HG02885 (cell line): Measurements from ENCODE around the gene PEX16.

Experiments
- ATAC-seq: cut with Tn5 transposase; IDR thresholded peaks from one replicate; pipeline ENCODE4 v1.9.1; 2021; ENCODE audit warnings: mild to moderate bottlenecking; ENCODE audit not compliant: unreplicated experiment, poor library complexity

The PEX16 gene

GRCh38 chr11:45900916-45901617, 16.6 kb downstream of the PEX16 start:
- no peak for ATAC-seq

GRCh38 chr11:45900175-45900800, 17.4 kb downstream of the PEX16 start:
- ATAC-seq = peak; percentile 12

GRCh38 chr11:45899448-45900174, 18.1 kb downstream of the PEX16 start:
- peak; percentile 77 for ATAC-seq

GRCh38 chr11:45899086-45899447, 18.6 kb downstream of the PEX16 start:
- ATAC-seq = no peak

GRCh38 chr11:45897556-45897955, 20.1 kb downstream of the PEX16 start:
- ATAC-seq = no peak

- no peak for ATAC-seq
These were observed 21.2 kb downstream of the PEX16 start for GRCh38 chr11:45896422-45896984.

- no peak for ATAC-seq
These were observed 22.0 kb downstream of the PEX16 start for GRCh38 chr11:45895553-45896259.

GRCh38 chr11:45894555-45895247, 23.0 kb downstream of the PEX16 start:
- ATAC-seq = no peak

GRCh38 chr11:45892856-45893255, 24.8 kb downstream of the PEX16 start:
- no peak for ATAC-seq

- ATAC-seq = no peak
These were observed 26.7 kb downstream of the PEX16 start for GRCh38 chr11:45890886-45891550.

GRCh38 chr11:45889966-45890365, 27.7 kb downstream of the PEX16 start:
- no peak for ATAC-seq

GRCh38 chr11:45889555-45889954, 28.1 kb downstream of the PEX16 start:
- no peak for ATAC-seq

GRCh38 chr11:45887587-45887986, 30.1 kb downstream of the PEX16 start:
- no peak for ATAC-seq

GRCh38 chr11:45886816-45887520, 30.7 kb downstream of the PEX16 start:
- ATAC-seq = no peak

GRCh38 chr11:45885921-45886721, 31.6 kb downstream of the PEX16 start:
- no peak for ATAC-seq

- ATAC-seq = peak; percentile 77
These were observed 32.3 kb downstream of the PEX16 start, which contains the start of gene MAPK8IP1 for GRCh38 chr11:45885274-45885920. Gene MAPK8IP1, plus strand, starts transcription at chr11:45885651. Its CDS starts 170 bp downstream, at chr11:45885821.

GRCh38 chr11:45884596-45885185, 33.0 kb downstream of the PEX16 start:
- ATAC-seq = peak; percentile 5
